ENCODE measurements around the gene EIF2AK3.

- TF ChIP-seq, protein P1, sequence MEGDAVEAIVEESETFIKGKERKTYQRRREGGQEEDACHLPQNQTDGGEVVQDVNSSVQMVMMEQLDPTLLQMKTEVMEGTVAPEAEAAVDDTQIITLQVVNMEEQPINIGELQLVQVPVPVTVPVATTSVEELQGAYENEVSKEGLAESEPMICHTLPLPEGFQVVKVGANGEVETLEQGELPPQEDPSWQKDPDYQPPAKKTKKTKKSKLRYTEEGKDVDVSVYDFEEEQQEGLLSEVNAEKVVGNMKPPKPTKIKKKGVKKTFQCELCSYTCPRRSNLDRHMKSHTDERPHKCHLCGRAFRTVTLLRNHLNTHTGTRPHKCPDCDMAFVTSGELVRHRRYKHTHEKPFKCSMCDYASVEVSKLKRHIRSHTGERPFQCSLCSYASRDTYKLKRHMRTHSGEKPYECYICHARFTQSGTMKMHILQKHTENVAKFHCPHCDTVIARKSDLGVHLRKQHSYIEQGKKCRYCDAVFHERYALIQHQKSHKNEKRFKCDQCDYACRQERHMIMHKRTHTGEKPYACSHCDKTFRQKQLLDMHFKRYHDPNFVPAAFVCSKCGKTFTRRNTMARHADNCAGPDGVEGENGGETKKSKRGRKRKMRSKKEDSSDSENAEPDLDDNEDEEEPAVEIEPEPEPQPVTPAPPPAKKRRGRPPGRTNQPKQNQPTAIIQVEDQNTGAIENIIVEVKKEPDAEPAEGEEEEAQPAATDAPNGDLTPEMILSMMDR (IDR thresholded peaks at IDR 0.05; ENCODE audit: low read depth, low read length, poor library complexity, severe bottlenecking) = no peak
- no peak for TF ChIP-seq EZH2phosphoT487 (IDR thresholded peaks at IDR 0.05; ENCODE audit: borderline replicate concordance, low read length)
Measured at GRCh38 chr2:88596141-88596830, 31.0 kb downstream of the EIF2AK3 start.

Data from DOHH2 (cell line).